ENCODE results near the gene C1orf74. TPM values are rescaled to one million over a fixed set of nuclear protein-coding genes. Genes with fewer than 3 reads are reported as not detected.

C1orf74 gene
- total and polyA plus RNA-seq, 2 experiments from 2014 or later = 1.4 to 2.3 TPM

- H2AFZ ChIP-seq = peak overlapping the region; percentile 94
- no peaks in the 10 kb centered on the region for H3K36me3 ChIP-seq (ENCODE audit: low read depth)
- peaks cover 21% of the 10 kb centered on the region for H3F3A ChIP-seq (ENCODE audit: insufficient read depth)
- no peaks in the 10 kb centered on the region for H3K79me2 ChIP-seq (ENCODE audit: insufficient read depth)
- WGBS, 2 experiments (ENCODE audit: low coverage in 1 of 2, low lambda C conversion rate in 2 of 2, missing lambda C conversion rate in 2 of 2) = 42 to 44% methylated on average over 7 of the region's 7 CpGs
- no peaks in the 10 kb centered on the region for H3K9me3 ChIP-seq (ENCODE audit: low read depth)
- H3K9me2 ChIP-seq (ENCODE audit: insufficient read depth) = no peaks in the 10 kb centered on the region
- no peak for DNase-seq
- peak overlapping the region; percentile 80 for H3K9ac ChIP-seq
- in situ Hi-C loops (cut with MboI) = no loop called here
- H3K4me3 ChIP-seq = peak overlapping the region; percentile 58
- H3K4me2 ChIP-seq (ENCODE audit: unreplicated experiment) = peak overlapping the region; percentile 92
- H4K20me1 ChIP-seq (ENCODE audit: insufficient read depth) = no peaks in the 10 kb centered on the region
- H3K27ac ChIP-seq = peak overlapping the region; percentile 97
- TF ChIP-seq EZH2 (IDR thresholded peaks at IDR 0.05; ENCODE audit: insufficient read depth, poor library complexity, severe bottlenecking) (no peak), EZH2phosphoT487 (IDR thresholded peaks at IDR 0.05; ENCODE audit: insufficient read depth, low read depth) (no peak)
- peaks cover 16% of the 10 kb centered on the region for H3K4me1 ChIP-seq (ENCODE audit: insufficient read depth)
- no peaks in the 10 kb centered on the region for H3K27me3 ChIP-seq (replicated peaks; ENCODE audit: insufficient read depth)
Measured at GRCh38 chr1:209822706-209823105, 38.3 kb upstream of the C1orf74 start.

DNA sequence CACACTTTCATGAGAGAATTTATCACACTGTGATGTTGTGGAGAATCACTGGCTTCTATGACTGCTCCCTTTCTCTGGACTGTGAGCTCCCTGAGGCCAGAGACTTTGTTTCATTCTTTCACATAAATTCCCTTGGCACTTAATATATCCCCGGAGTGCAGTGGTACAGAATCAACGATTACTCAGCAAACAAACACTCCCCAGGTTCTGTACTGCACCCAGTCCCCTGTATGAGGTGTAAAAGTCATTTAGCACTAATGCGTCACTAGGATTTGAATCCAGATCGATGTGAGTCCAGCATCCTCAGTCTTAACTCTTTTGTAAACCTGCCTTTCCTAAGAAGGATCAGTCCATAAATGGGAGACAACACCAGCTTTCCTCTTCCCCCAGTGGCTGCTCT, 36.6 kb upstream of the C1orf74 start:
- TF ChIP-seq EZH2phosphoT487 (IDR thresholded peaks at IDR 0.05; ENCODE audit: insufficient read depth, low read depth) = no peak
- TF ChIP-seq EZH2 (IDR thresholded peaks at IDR 0.05; ENCODE audit: insufficient read depth, poor library complexity, severe bottlenecking) = no peak
- 35 to 44% methylated on average over 4 of the region's 4 CpGs for WGBS, 2 experiments (ENCODE audit: low coverage in 1 of 2, low lambda C conversion rate in 2 of 2, missing lambda C conversion rate in 2 of 2)
- no peak overlapping the region for H2AFZ ChIP-seq

DNA sequence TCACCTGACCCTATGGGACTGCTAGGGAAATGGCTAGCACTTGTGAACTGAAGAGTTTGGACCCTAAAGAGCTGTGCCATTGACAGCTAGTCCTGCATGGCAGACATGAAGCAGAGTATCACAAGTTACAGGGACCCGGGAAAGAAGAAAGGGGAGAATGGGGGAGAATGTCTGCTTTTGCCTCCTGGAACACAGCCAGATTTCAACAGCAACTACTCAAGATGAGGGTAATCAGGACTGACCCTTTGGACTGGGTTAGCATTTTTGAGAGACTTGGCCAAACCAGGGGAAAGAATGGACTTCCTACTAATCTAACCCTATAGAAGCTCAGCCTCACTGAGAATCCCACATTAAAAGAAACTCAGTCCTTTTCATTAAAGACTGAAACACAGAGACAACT, 34.7 kb upstream of the C1orf74 start:
- no peaks in the 10 kb centered on the region for H3K27me3 ChIP-seq (replicated peaks; ENCODE audit: insufficient read depth)
- H3K9me2 ChIP-seq (ENCODE audit: insufficient read depth) = no peaks in the 10 kb centered on the region
- no peak for DNase-seq
- no peaks in the 10 kb centered on the region for H3K9me3 ChIP-seq (ENCODE audit: low read depth)
- H3K4me1 ChIP-seq (ENCODE audit: insufficient read depth) = peaks cover 16% of the 10 kb centered on the region
- H2AFZ ChIP-seq = no peak overlapping the region
- H3K79me2 ChIP-seq (ENCODE audit: insufficient read depth) = no peaks in the 10 kb centered on the region
- no peak for TF ChIP-seq EZH2phosphoT487 (IDR thresholded peaks at IDR 0.05; ENCODE audit: insufficient read depth, low read depth)
- no peak for TF ChIP-seq EZH2 (IDR thresholded peaks at IDR 0.05; ENCODE audit: insufficient read depth, poor library complexity, severe bottlenecking)
- 28 to 50% methylated on average over 1 of the region's 1 CpG for WGBS, 2 experiments (ENCODE audit: low coverage in 1 of 2, low lambda C conversion rate in 2 of 2, missing lambda C conversion rate in 2 of 2)
- no peaks in the 10 kb centered on the region for H4K20me1 ChIP-seq (ENCODE audit: insufficient read depth)
- in situ Hi-C loops (cut with MboI) = no loop called here
- no peak overlapping the region for H3K27ac ChIP-seq
- no peak overlapping the region for H3K9ac ChIP-seq
- H3K36me3 ChIP-seq (ENCODE audit: low read depth) = no peaks in the 10 kb centered on the region
- no peak overlapping the region for H3K4me2 ChIP-seq (ENCODE audit: unreplicated experiment)
- peaks cover 15% of the 10 kb centered on the region for H3F3A ChIP-seq (ENCODE audit: insufficient read depth)
- no peak overlapping the region for H3K4me3 ChIP-seq

More for the DNA sequence above, 36.6 kb upstream of the C1orf74 start:
- H4K20me1 ChIP-seq (ENCODE audit: insufficient read depth) = no peaks in the 10 kb centered on the region
- H3K4me1 ChIP-seq (ENCODE audit: insufficient read depth) = peaks cover 16% of the 10 kb centered on the region
- no peaks in the 10 kb centered on the region for H3K79me2 ChIP-seq (ENCODE audit: insufficient read depth)
- H3F3A ChIP-seq (ENCODE audit: insufficient read depth) = peaks cover 15% of the 10 kb centered on the region
- H3K4me3 ChIP-seq = no peak overlapping the region
- H3K36me3 ChIP-seq (ENCODE audit: low read depth) = no peaks in the 10 kb centered on the region
- H3K27me3 ChIP-seq (replicated peaks; ENCODE audit: insufficient read depth) = no peaks in the 10 kb centered on the region
- DNase-seq = no peak
- H3K9me2 ChIP-seq (ENCODE audit: insufficient read depth) = no peaks in the 10 kb centered on the region
- H3K27ac ChIP-seq = no peak overlapping the region
- H3K9ac ChIP-seq = no peak overlapping the region
- H3K4me2 ChIP-seq (ENCODE audit: unreplicated experiment) = no peak overlapping the region
- in situ Hi-C loops (cut with MboI) = no loop called here
- H3K9me3 ChIP-seq (ENCODE audit: low read depth) = no peaks in the 10 kb centered on the region

DNA sequence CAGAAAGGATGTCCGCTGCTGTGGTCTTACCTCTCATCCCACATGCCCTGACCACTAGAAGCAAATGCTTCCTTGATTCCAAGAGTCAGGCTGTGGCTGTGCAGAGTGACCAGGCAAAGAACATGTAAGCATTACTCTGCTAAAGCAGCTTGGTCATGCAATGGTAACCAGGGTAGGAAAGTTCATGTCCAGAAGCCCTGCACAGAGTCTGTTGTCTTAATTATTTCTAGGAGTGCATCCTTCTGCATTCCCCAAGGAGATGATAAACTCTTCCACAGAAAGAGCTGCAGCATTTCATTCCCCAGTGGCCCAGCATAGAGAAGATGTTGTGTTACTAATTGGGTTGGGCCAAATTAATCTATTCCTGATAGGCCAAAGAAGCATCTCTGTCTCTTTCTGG, 33.3 kb upstream of the C1orf74 start:
- Histone ChIP-seq H3K79me2 (ENCODE audit: insufficient read depth) (no peaks in the 10 kb centered on the region), H3K4me2 (ENCODE audit: unreplicated experiment) (no peak overlapping the region), H3K36me3 (ENCODE audit: low read depth) (no peaks in the 10 kb centered on the region), H3K9me2 (ENCODE audit: insufficient read depth) (no peaks in the 10 kb centered on the region), H3K27me3 (replicated peaks; ENCODE audit: insufficient read depth) (no peaks in the 10 kb centered on the region), H2AFZ (no peak overlapping the region), H3F3A (ENCODE audit: insufficient read depth) (peaks cover 3% of the 10 kb centered on the region), H3K4me1 (ENCODE audit: insufficient read depth) (peaks cover 4% of the 10 kb centered on the region), H3K9me3 (ENCODE audit: low read depth) (no peaks in the 10 kb centered on the region), H3K27ac (no peak overlapping the region), H3K4me3 (no peak overlapping the region), H4K20me1 (ENCODE audit: insufficient read depth) (no peaks in the 10 kb centered on the region), H3K9ac (no peak overlapping the region)
- TF ChIP-seq EZH2 (IDR thresholded peaks at IDR 0.05; ENCODE audit: insufficient read depth, poor library complexity, severe bottlenecking) (no peak), EZH2phosphoT487 (IDR thresholded peaks at IDR 0.05; ENCODE audit: insufficient read depth, low read depth) (no peak)
- 67 to 92% methylated on average over 1 of the region's 1 CpG for WGBS, 2 experiments (ENCODE audit: low coverage in 1 of 2, low lambda C conversion rate in 2 of 2, missing lambda C conversion rate in 2 of 2)
- in situ Hi-C loops (cut with MboI) = no loop called here
- no peak for DNase-seq

- no peaks in the 10 kb centered on the region for H3K36me3 ChIP-seq (ENCODE audit: low read depth)
- no peak for TF ChIP-seq EZH2 (IDR thresholded peaks at IDR 0.05; ENCODE audit: insufficient read depth, poor library complexity, severe bottlenecking)
- TF ChIP-seq EZH2phosphoT487 (IDR thresholded peaks at IDR 0.05; ENCODE audit: insufficient read depth, low read depth) = no peak
- H3K4me2 ChIP-seq (ENCODE audit: unreplicated experiment) = no peak overlapping the region
- no peaks in the 10 kb centered on the region for H3K79me2 ChIP-seq (ENCODE audit: insufficient read depth)
- no peak overlapping the region for H3K9ac ChIP-seq
- H3K9me2 ChIP-seq (ENCODE audit: insufficient read depth) = no peaks in the 10 kb centered on the region
- H3K27me3 ChIP-seq (replicated peaks; ENCODE audit: insufficient read depth) = no peaks in the 10 kb centered on the region
- no peak for DNase-seq
- no peak overlapping the region for H3K27ac ChIP-seq
- no peaks in the 10 kb centered on the region for H3F3A ChIP-seq (ENCODE audit: insufficient read depth)
- no peaks in the 10 kb centered on the region for H3K4me1 ChIP-seq (ENCODE audit: insufficient read depth)
- no peak overlapping the region for H3K4me3 ChIP-seq
- no peak overlapping the region for H2AFZ ChIP-seq
- H3K9me3 ChIP-seq (ENCODE audit: low read depth) = no peaks in the 10 kb centered on the region
- in situ Hi-C loops (cut with MboI) = no loop called here
- H4K20me1 ChIP-seq (ENCODE audit: insufficient read depth) = no peaks in the 10 kb centered on the region
- WGBS, 2 experiments (ENCODE audit: low coverage in 1 of 2, low lambda C conversion rate in 2 of 2, missing lambda C conversion rate in 2 of 2) = 68 to 69% methylated on average over 3 of the region's 3 CpGs
Measured at GRCh38 chr1:209816923-209817322, 32.6 kb upstream of the C1orf74 start.
